ENCODE measurements around the gene ILF3. TPM values are rescaled to one million over a fixed set of nuclear protein-coding genes. Genes with fewer than 3 reads are reported as not detected.

ILF3 gene
- total and polyA plus RNA-seq, 2 experiments from 2014 or later: 573 to 616 TPM

DNA sequence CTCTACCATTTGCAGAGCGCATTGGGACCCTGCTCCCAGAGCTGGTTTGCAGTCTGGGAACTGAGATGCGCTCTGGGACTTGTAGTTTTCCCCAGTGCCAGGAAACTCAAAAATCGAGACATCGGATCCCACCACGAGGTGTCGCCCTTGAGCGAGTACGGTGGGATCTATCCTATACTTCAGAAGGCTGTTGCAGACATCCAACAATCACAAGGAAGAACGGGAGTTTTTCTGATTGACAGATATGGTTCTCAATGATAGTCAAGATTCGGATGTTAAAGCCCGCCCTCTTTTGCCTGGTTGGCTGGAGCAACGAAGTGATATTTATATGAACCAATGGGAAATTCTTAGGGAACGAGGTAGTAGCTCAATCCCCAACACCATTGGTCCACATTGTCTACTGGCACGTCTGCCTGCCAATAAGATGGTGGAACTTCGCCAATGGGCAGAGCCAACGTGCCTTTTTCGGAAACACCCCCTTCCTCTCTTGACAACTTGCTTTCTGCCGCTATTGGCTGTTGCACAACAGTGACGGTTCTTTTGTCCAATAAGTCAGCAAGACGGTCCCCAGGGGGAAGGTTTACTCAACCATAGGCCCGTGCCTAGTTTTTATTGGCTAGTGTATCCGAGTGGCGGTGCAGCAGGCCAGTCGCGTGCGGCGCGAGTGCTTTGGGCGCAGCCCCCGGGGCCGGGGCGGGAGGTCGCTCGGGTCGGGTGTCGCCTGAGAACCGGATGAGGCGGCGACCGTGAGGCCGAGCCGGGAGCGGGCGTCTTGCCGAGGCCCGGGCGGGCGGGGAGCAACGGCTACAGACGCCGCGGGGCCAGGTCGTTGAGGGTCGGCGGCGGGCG is 63.4 kb downstream of the ILF3 start, which contains the start of gene DNM2 (continued):
- TF ChIP-seq, protein P1, sequence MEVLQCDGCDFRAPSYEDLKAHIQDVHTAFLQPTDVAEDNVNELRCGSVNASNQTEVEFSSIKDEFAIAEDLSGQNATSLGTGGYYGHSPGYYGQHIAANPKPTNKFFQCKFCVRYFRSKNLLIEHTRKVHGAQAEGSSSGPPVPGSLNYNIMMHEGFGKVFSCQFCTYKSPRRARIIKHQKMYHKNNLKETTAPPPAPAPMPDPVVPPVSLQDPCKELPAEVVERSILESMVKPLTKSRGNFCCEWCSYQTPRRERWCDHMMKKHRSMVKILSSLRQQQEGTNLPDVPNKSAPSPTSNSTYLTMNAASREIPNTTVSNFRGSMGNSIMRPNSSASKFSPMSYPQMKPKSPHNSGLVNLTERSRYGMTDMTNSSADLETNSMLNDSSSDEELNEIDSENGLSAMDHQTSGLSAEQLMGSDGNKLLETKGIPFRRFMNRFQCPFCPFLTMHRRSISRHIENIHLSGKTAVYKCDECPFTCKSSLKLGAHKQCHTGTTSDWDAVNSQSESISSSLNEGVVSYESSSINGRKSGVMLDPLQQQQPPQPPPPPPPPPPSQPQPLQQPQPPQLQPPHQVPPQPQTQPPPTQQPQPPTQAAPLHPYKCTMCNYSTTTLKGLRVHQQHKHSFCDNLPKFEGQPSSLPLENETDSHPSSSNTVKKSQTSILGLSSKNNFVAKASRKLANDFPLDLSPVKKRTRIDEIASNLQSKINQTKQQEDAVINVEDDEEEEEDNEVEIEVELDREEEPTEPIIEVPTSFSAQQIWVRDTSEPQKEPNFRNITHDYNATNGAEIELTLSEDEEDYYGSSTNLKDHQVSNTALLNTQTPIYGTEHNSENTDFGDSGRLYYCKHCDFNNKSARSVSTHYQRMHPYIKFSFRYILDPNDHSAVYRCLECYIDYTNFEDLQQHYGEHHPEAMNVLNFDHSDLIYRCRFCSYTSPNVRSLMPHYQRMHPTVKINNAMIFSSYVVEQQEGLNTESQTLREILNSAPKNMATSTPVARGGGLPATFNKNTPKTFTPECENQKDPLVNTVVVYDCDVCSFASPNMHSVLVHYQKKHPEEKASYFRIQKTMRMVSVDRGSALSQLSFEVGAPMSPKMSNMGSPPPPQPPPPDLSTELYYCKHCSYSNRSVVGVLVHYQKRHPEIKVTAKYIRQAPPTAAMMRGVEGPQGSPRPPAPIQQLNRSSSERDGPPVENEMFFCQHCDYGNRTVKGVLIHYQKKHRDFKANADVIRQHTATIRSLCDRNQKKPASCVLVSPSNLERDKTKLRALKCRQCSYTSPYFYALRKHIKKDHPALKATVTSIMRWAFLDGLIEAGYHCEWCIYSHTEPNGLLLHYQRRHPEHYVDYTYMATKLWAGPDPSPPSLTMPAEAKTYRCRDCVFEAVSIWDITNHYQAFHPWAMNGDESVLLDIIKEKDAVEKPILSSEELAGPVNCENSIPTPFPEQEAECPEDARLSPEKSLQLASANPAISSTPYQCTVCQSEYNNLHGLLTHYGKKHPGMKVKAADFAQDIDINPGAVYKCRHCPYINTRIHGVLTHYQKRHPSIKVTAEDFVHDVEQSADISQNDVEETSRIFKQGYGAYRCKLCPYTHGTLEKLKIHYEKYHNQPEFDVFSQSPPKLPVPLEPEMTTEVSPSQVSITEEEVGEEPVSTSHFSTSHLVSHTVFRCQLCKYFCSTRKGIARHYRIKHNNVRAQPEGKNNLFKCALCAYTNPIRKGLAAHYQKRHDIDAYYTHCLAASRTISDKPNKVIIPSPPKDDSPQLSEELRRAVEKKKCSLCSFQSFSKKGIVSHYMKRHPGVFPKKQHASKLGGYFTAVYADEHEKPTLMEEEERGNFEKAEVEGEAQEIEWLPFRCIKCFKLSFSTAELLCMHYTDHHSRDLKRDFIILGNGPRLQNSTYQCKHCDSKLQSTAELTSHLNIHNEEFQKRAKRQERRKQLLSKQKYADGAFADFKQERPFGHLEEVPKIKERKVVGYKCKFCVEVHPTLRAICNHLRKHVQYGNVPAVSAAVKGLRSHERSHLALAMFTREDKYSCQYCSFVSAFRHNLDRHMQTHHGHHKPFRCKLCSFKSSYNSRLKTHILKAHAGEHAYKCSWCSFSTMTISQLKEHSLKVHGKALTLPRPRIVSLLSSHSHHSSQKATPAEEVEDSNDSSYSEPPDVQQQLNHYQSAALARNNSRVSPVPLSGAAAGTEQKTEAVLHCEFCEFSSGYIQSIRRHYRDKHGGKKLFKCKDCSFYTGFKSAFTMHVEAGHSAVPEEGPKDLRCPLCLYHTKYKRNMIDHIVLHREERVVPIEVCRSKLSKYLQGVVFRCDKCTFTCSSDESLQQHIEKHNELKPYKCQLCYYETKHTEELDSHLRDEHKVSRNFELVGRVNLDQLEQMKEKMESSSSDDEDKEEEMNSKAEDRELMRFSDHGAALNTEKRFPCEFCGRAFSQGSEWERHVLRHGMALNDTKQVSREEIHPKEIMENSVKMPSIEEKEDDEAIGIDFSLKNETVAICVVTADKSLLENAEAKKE (CRISPR knock-in tag; IDR thresholded peaks at IDR 0.05): no peak
- TF ChIP-seq EZH2phosphoT487 (IDR thresholded peaks at IDR 0.05; ENCODE audit: unreplicated experiment) (no peak), JUNB (IDR thresholded peaks at IDR 0.05; ENCODE audit: unreplicated experiment) (no peak), EZH2 (IDR thresholded peaks at IDR 0.05; ENCODE audit: low read depth, unreplicated experiment) (no peak)
- TF ChIP-seq, protein P2, sequence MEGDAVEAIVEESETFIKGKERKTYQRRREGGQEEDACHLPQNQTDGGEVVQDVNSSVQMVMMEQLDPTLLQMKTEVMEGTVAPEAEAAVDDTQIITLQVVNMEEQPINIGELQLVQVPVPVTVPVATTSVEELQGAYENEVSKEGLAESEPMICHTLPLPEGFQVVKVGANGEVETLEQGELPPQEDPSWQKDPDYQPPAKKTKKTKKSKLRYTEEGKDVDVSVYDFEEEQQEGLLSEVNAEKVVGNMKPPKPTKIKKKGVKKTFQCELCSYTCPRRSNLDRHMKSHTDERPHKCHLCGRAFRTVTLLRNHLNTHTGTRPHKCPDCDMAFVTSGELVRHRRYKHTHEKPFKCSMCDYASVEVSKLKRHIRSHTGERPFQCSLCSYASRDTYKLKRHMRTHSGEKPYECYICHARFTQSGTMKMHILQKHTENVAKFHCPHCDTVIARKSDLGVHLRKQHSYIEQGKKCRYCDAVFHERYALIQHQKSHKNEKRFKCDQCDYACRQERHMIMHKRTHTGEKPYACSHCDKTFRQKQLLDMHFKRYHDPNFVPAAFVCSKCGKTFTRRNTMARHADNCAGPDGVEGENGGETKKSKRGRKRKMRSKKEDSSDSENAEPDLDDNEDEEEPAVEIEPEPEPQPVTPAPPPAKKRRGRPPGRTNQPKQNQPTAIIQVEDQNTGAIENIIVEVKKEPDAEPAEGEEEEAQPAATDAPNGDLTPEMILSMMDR (conservative IDR thresholded peaks at IDR 0.05; ENCODE audit: low read depth in 2 of 2): peak; percentile 74 to 97
- TF ChIP-seq, protein P3, sequence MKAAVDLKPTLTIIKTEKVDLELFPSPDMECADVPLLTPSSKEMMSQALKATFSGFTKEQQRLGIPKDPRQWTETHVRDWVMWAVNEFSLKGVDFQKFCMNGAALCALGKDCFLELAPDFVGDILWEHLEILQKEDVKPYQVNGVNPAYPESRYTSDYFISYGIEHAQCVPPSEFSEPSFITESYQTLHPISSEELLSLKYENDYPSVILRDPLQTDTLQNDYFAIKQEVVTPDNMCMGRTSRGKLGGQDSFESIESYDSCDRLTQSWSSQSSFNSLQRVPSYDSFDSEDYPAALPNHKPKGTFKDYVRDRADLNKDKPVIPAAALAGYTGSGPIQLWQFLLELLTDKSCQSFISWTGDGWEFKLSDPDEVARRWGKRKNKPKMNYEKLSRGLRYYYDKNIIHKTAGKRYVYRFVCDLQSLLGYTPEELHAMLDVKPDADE (IDR thresholded peaks at IDR 0.05): peak; percentile 91
